Type B pancreatic cell (in vitro differentiated cells): ENCODE data around the gene SPATA24. TPM values are rescaled to one million over a fixed set of nuclear protein-coding genes. Genes with fewer than 3 reads are reported as not detected.
A peak's percentile ranks its signal among the peaks of the same experiment; 100 is the strongest.

Source experiments
- DNase-seq: peaks from one replicate; pipeline ENCODE4 v3.0.0; 2021; ENCODE audit warnings: mixed read lengths; ENCODE audit not compliant: unreplicated experiment; ENCODE audit errors: extremely low spot score
- H3K27ac Mint-ChIP-seq: 2 replicates; pipeline ENCODE4 v1.8.0; 2021; ENCODE audit warnings: mild to moderate bottlenecking, mixed read lengths
- H3K27me3 Mint-ChIP-seq: 2 replicates; pipeline ENCODE4 v1.8.0; 2021; ENCODE audit warnings: mixed read lengths
- H3K36me3 Mint-ChIP-seq: 2 replicates; pipeline ENCODE4 v1.8.0; 2021; ENCODE audit warnings: mixed read lengths
- H3K4me1 Mint-ChIP-seq: one replicate; pipeline ENCODE4 v1.8.0; 2021; ENCODE audit warnings: mixed read lengths; ENCODE audit not compliant: unreplicated experiment
- H3K4me3 Mint-ChIP-seq: 2 replicates; pipeline ENCODE4 v1.8.0; 2021; ENCODE audit warnings: mild to moderate bottlenecking, mixed read lengths
- H3K9me3 Mint-ChIP-seq: 2 replicates; pipeline ENCODE4 v1.8.0; 2021; ENCODE audit warnings: mixed read lengths
- CTCF ChIP-seq: fragments of 200-600 bp; sonication (generic); conservative IDR thresholded peaks from 2 replicates; pipeline ENCODE4 v1.5.0; 2021; ENCODE audit warnings: antibody characterized with exemption, mild to moderate bottlenecking
- total RNA-seq: library from RNA; stranded (reverse); gene quantifications from 2 replicates; pipeline ENCODE4 v1.2.1, GENCODE V29; 2021; ENCODE audit warnings: low replicate concordance

Gene SPATA24
- total RNA-seq, 1 donor from 2014 or later: 7.1 TPM

- H3K4me3 Mint-ChIP-seq: no peak overlapping the region
- no peaks in the 10 kb centered on the region for H3K4me1 Mint-ChIP-seq
- H3K36me3 Mint-ChIP-seq: peaks cover 3% of the 10 kb centered on the region
- no peak for TF ChIP-seq CTCF
- H3K27me3 Mint-ChIP-seq: no peaks in the 10 kb centered on the region
- H3K27ac Mint-ChIP-seq: no peak overlapping the region
- no peaks in the 10 kb centered on the region for H3K9me3 Mint-ChIP-seq
- no peak for DNase-seq
Measured at GRCh38 chr5:139430015-139430414, 26.1 kb upstream of the SPATA24 start.

- H3K9me3 Mint-ChIP-seq: no peaks in the 10 kb centered on the region
- DNase-seq: no peak
- no peak overlapping the region for H3K27ac Mint-ChIP-seq
- no peak for TF ChIP-seq CTCF
- H3K4me3 Mint-ChIP-seq: no peak overlapping the region
- H3K36me3 Mint-ChIP-seq: peaks cover 3% of the 10 kb centered on the region
- no peaks in the 10 kb centered on the region for H3K27me3 Mint-ChIP-seq
- peaks cover 5% of the 10 kb centered on the region for H3K4me1 Mint-ChIP-seq
Measured at GRCh38 chr5:139426203-139426885, 22.5 kb upstream of the SPATA24 start.

- no peak for DNase-seq
- no peaks in the 10 kb centered on the region for H3K27me3 Mint-ChIP-seq
- TF ChIP-seq CTCF: no peak
- H3K36me3 Mint-ChIP-seq: peaks cover 3% of the 10 kb centered on the region
- no peak overlapping the region for H3K27ac Mint-ChIP-seq
- H3K9me3 Mint-ChIP-seq: no peaks in the 10 kb centered on the region
- no peak overlapping the region for H3K4me3 Mint-ChIP-seq
- peaks cover 5% of the 10 kb centered on the region for H3K4me1 Mint-ChIP-seq
Measured at GRCh38 chr5:139425497-139425896, 21.6 kb upstream of the SPATA24 start.

GRCh38 chr5:139422307-139422893 is 18.5 kb upstream of the SPATA24 start:
- Mint-ChIP-seq H3K36me3 (peaks cover 3% of the 10 kb centered on the region), H3K4me1 (peaks cover 5% of the 10 kb centered on the region), H3K9me3 (no peaks in the 10 kb centered on the region), H3K27ac (no peak overlapping the region), H3K4me3 (no peak overlapping the region), H3K27me3 (no peaks in the 10 kb centered on the region)
- TF ChIP-seq CTCF: peak; percentile 91
- no peak for DNase-seq

GRCh38 chr5:139419226-139420192 is 15.6 kb upstream of the SPATA24 start:
- no peaks in the 10 kb centered on the region for H3K9me3 Mint-ChIP-seq
- peaks cover 9% of the 10 kb centered on the region for H3K4me1 Mint-ChIP-seq
- DNase-seq: no peak
- peaks cover 6% of the 10 kb centered on the region for H3K36me3 Mint-ChIP-seq
- TF ChIP-seq CTCF: no peak
- H3K4me3 Mint-ChIP-seq: no peak overlapping the region
- H3K27ac Mint-ChIP-seq: no peak overlapping the region
- H3K27me3 Mint-ChIP-seq: no peaks in the 10 kb centered on the region
